AG08396 (cell line): ENCODE measurements around the gene ATG2B.
"Not testable (repeated sequence)": the region's sequence is repeated elsewhere in the genome, so short reads cannot be mapped to it uniquely, and the experiment has no call there.

Source experiments
- DNase-seq: peaks from one replicate; pipeline ENCODE4 v3.0.0; 2012; ENCODE audit warnings: low spot score, mixed read lengths

ATG2B gene

DNA sequence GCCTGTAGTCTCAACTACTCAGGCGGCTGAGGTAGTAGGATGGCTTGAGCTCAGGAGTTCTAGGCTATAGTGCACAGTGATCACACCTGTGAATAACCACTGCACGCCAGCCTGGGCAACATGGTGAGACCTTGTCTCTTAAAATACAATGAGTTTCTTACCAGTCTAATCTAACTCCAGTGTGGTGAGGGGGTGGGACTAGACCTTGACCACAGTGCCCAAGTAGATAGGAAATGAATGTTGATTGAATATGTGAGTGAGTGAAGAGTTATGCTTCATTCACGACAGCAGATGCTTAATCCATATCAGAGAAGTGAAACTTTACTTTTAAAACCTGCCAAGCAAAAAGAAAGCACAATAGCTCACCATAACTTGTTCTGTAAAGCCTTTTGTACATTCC lies 17.6 kb upstream of the ATG2B start:
- DNase-seq = no peak

GRCh38 chr14:96376093-96376492 lies 13.0 kb upstream of the ATG2B start:
- no peak for DNase-seq

- no peak for DNase-seq
Observed at GRCh38 chr14:96373538-96373937, 10.4 kb upstream of the ATG2B start.

DNA sequence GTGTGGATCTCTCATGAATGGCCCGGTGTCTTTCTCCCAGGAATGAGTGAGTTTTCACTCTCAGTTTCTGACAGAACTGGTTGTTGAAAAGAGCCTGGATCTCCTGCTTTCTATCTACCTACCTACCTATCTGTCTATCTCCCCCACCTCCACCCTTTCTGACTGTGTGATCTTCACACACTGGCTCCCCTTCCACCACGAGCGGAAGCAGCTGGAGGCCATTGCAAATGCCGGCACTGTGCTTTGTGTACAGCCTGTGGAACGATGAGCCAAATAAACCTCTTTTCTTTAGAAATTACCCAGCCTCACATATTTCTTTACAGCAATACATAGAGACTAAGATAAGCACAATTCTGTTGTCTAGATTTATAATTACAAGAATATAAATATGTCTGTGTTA lies 7.4 kb upstream of the ATG2B start:
- no peak for DNase-seq

DNA sequence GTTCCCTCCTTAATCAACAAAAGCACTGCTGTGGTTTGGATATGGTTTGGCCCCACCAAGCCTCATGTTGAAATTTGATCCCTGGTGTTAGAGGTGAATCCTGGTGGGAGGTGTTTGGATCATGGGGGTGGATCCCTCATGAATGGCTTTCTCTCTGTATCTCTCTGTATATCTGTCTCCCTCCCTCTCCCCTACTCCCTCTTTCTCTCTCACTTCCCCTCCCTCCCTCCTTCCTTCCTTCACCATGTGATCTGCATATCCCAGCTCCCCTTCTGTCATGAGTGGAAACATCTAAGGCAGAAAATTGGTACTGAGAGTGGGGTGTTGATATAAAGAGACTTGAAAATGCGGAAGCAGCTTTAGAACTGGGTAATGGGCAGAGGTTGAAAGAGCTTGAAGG lies 5.4 kb upstream of the ATG2B start:
- no peak for DNase-seq

- no peak for DNase-seq
Observed at GRCh38 chr14:96364962-96365361, 1.8 kb upstream of the ATG2B start.

DNA sequence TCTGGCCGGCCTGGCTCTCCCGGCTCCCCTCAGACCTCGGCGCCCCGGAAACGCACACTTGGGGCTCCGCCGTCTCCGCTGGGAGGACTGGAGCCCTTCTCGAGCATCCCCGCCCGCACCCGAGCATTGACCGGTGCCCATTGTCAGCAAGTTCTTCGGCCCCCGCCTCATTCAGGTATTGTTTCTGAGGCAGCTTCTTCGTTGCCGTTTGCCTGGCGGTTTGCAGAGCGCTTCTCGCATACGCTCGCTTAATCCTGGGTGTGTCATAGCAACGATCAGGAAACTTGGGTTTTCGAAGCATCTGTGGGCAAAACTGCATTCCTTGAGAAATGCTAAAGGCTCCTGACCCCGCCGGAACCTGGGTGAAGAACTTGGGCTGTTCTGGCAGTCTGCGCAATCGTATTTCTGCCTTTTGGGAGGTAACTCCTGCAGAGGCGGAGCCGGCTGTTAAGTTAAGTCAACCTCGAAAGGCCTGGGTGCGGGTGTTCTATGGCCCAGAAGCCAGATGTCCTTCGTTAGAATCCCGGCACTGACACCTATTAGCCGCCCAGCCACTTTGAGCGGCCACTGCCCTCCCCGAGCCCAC lies 703 bp upstream of the ATG2B start:
- peak; percentile 47 for DNase-seq

GRCh38 chr14:96362071-96362964 lies 823 bp downstream of the ATG2B start:
- peak; percentile 31 for DNase-seq

DNA sequence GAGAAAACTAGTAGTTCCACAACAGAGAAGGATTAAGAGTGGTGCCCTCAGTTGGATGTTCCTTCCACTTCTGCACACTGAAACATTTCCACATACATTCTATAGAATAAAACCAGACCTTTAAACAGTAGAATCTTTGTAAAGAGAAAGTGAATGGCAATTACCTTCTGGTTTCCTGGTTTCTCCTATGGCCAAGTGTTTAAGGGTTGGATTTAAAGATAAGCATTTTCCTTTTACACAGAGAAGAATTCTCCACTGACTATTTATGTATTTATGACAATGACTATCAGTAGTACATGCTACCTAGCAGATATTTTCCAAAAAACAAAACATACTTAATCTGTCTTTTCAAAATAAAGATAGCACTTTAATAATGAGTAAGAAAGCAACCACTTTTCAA lies 3.2 kb downstream of the ATG2B start:
- no peak for DNase-seq

DNA sequence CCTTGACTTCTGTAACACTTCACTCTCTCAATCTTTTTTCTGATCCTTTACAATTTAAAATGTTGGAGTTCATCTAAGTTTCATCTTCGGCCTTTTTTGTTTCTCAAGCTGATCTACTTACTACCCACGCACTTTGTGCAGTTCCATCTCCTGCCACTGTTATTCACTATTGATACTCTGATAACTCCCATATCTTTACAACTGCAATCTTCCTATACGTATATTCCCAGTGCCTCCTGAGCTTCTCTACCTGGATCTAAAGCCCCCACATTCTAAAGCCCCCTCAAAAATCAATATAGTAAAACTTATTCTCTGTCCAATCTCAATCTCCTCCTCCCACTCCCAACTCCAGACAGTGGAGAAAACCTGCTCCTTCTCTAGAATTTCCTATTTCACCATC lies 5.9 kb downstream of the ATG2B start:
- DNase-seq = no peak

DNA sequence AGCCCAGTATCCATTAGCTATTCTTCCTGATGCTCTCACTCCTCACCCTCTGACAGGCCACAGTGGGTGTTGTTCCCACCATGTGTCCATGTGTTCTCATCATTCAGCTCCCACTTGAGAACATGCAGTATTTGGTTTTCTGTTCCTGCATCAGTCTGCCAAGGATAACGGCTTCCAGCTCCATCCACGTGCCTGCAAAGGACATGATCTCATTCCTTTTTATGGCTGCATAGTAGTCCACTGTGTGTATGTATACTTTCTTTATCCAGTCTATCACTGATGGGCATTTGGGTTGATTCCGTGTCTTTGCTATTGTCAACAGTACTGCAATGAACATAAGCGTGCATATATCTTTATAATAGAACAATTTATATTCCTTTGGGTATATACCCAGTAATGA lies 8.9 kb downstream of the ATG2B start:
- no peak for DNase-seq

DNA sequence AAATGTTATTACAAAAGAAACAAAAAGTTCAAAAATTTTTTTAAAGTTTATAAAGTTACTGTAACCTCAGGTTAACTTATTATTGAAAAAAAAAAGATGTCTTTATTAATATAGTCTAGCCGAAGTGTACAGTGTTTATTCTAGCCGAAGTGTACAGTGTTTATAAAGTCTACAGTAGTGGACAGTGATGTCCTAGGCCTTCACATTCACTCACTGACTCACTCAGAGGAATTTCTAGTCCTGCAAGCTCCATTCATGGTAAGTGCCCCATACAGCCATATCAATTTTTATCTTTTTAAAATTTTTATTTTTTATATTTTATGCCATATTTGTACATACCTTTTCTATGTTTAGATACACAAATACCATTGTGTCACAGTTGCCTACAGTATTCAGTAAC lies 10.4 kb downstream of the ATG2B start:
- DNase-seq = no peak

GRCh38 chr14:96351986-96352385 lies 11.2 kb downstream of the ATG2B start:
- no peak for DNase-seq

DNA sequence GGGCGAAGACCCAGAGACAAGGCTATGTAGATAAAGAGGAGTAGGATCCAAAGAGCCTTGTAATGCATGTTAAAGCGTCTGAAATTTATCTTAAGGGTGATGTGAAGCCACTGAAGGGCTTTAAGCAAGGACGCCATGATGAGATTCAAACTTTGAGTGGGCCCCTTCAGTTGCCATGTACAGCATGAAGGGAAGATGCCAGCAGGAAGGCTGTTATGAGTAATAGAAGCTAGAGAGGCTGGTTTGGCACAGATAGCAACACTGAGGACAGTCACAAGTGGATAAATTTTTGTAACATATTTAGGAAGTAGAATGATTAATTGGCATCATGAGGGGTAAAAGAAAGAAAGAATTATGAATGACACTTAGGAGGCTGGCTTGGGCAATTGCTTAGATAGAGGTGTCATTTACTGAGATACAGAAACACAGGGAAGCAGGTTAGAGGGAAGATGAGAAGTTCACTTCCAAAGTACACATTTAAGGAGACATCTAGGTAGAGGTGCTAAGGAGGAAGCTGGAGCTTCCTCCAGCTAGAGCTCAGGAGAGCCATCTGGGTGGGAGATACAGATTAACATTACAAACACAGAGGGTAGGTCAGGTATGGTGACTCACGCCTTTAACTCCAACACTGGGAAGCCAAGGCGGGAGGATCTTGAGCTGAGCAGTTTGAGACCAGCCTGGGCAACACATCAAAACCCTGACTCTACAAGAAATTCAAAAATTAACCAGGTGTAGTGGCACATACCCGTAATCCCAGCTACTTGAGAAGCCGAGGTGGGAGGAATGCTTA lies 13.7 kb downstream of the ATG2B start:
- no peak for DNase-seq

DNA sequence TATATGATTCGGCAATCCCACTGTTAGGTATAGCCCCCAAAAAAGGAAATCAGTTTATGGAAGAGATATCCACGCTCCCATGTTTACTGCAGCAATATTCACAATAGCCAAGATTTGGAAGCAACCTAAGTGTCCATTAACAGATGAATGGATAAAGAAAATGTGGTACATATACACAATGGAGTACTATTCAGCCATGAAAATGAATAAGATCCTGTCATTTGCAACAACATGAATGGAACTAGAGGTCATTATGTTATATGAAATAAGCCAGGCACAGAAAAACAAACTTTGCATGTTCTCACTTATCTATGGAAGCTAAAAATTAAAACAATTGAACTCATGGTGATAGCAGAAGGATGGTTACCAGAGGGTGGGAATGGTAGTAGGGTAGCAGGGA lies 15.2 kb downstream of the ATG2B start:
- not testable (repeated sequence) for DNase-seq

DNA sequence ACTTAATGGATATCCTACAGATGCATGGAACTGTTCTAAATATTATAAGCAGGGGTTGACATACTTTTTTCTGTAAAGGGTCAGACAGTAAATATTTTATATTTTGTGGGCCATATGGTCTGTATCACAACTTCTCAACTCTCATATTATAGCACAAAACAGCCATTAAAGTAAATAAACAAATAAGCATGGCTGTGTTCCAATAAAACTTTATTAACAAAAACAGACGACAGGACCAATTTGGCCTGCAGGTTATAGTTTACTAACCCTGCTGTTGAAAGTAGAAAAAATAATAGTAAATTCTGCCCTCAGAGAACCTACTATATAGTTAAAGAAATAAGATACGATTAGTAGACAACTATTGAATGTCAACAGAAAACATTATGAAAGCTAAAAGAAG lies 17.5 kb downstream of the ATG2B start:
- no peak for DNase-seq

- no peak for DNase-seq
Observed at GRCh38 chr14:96341323-96341722, 21.8 kb downstream of the ATG2B start.

DNA sequence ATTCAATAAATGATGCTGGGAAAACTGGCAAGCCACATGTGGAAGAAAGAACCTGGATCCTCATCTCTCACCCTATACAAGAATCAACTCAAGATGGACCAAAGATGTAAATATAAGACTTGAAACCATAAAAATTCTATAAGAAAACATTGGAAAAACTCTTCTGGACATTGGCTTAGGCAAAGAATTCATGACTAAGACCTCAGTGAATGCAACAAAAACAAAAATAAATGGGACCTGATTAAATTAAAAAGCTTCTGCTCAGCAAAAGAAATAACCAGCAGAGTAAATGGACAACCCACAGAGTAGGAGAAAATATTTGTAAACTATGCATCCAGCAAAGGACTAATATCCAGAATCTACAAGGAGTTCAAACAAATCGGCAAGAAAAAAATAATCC lies 24.6 kb downstream of the ATG2B start:
- DNase-seq = no peak

GRCh38 chr14:96324219-96324618 lies 38.9 kb downstream of the ATG2B start:
- DNase-seq = no peak

DNA sequence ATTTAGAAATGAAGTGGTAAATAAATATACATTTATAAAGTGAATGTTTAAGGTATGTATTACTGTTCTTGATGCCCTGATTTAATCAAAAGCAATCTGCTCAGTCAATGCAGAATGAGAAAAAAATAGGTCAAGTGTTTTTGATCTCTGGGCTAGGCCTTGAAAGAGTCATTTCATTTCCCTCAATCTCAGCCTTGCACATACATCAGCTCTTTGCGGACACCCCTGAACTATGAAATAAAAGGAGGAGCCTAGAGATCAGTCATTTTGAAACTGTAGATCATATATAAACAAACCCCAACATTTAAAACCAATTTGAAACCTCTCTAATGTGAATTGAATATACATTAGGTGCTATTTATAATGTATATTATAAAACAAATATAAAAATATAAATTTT lies 42.5 kb downstream of the ATG2B start:
- no peak for DNase-seq

DNA sequence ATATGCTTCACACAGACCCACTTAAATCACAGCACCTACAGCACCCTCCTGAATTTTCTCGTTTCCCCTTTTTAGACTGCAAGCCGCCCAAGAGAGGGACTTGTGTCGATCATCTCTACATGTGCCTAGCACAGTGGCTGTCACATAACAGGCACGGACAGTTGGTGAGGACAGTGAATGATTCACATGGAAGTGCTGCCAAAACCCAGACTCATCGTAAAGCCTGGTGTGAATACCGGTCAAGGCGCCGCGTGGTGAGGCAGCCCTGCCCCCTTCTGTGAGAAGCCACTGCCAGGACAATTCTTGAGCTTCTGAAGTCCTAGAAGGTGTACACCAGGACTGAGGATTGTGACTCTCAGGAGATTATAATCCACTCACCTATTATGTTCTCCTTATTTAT lies 44.3 kb downstream of the ATG2B start:
- DNase-seq = no peak

DNA sequence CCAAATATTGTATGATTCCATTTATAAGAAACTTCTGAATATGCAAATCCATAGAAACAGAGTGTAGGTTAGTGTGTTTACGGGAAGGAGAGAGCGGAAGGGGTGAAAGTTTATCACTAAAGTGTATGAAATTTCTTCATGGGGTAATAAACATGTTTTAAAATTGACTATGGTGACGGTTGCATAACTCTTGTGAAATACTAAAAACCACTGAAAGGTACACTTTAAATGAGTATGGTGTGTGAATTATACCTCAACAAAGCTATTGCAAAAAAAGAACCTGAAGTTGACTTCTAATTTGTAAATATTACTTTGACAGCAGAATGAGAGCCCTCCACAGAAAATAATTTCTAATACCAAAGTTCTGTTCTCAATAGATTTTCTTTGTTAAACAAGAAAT lies 47.1 kb downstream of the ATG2B start:
- no peak for DNase-seq

DNA sequence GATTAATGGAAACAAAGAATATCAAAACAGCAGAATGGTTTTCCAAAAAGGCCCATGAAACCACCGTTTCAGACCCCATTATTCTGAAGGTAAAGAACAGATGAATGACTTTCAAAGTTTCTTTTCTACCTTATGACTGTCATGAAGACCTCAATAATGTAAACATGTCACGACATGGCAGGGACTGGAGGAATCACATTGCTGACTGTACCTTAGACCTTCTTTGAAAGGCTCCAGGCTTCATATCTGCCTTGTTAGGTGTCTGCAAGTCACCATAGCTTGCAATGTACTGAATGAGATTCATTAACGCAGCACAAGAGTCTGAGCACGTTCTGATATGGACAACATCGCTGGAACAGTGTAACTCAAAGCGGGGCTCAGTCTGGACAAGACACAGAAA lies 52.2 kb downstream of the ATG2B start:
- no peak for DNase-seq
